ENCODE data around the gene HMGCLL1.

Gene HMGCLL1

GRCh38 chr6:55497694-55498093, 81.3 kb downstream of the HMGCLL1 start:
- Histone ChIP-seq H3K4me1 (ENCODE audit: control insufficient read depth, insufficient read depth, low read length, poor library complexity, severe bottlenecking) (no peaks in the 10 kb centered on the region), H3K4me3 (ENCODE audit: insufficient read depth, low read depth, low read length, poor library complexity, severe bottlenecking) (no peak overlapping the region), H3K36me3 (ENCODE audit: control insufficient read depth, insufficient read depth, low read length) (no peaks in the 10 kb centered on the region), H3K27me3 (replicated peaks; ENCODE audit: control insufficient read depth, insufficient read depth, low read length, poor library complexity, severe bottlenecking) (no peaks in the 10 kb centered on the region), H3K27ac (ENCODE audit: insufficient read depth, low read length, poor library complexity, severe bottlenecking) (no peak overlapping the region), H3K9me3 (ENCODE audit: control insufficient read depth, low read length) (no peaks in the 10 kb centered on the region)
- DNase-seq = no peak

GRCh38 chr6:55496201-55496600, 82.8 kb downstream of the HMGCLL1 start:
- no peak for DNase-seq
- Histone ChIP-seq H3K27me3 (replicated peaks; ENCODE audit: control insufficient read depth, insufficient read depth, low read length, poor library complexity, severe bottlenecking) (no peaks in the 10 kb centered on the region), H3K4me3 (ENCODE audit: insufficient read depth, low read depth, low read length, poor library complexity, severe bottlenecking) (no peak overlapping the region), H3K4me1 (ENCODE audit: control insufficient read depth, insufficient read depth, low read length, poor library complexity, severe bottlenecking) (no peaks in the 10 kb centered on the region), H3K9me3 (ENCODE audit: control insufficient read depth, low read length) (no peaks in the 10 kb centered on the region), H3K36me3 (ENCODE audit: control insufficient read depth, insufficient read depth, low read length) (no peaks in the 10 kb centered on the region), H3K27ac (ENCODE audit: insufficient read depth, low read length, poor library complexity, severe bottlenecking) (no peak overlapping the region)

GRCh38 chr6:55495277-55495676, 83.7 kb downstream of the HMGCLL1 start:
- Histone ChIP-seq H3K36me3 (ENCODE audit: control insufficient read depth, insufficient read depth, low read length) (no peaks in the 10 kb centered on the region), H3K9me3 (ENCODE audit: control insufficient read depth, low read length) (no peaks in the 10 kb centered on the region), H3K27me3 (replicated peaks; ENCODE audit: control insufficient read depth, insufficient read depth, low read length, poor library complexity, severe bottlenecking) (no peaks in the 10 kb centered on the region), H3K4me1 (ENCODE audit: control insufficient read depth, insufficient read depth, low read length, poor library complexity, severe bottlenecking) (no peaks in the 10 kb centered on the region), H3K4me3 (ENCODE audit: insufficient read depth, low read depth, low read length, poor library complexity, severe bottlenecking) (no peak overlapping the region), H3K27ac (ENCODE audit: insufficient read depth, low read length, poor library complexity, severe bottlenecking) (no peak overlapping the region)
- DNase-seq = no peak

GRCh38 chr6:55494411-55494810, 84.6 kb downstream of the HMGCLL1 start:
- Histone ChIP-seq H3K27ac (ENCODE audit: insufficient read depth, low read length, poor library complexity, severe bottlenecking) (no peak overlapping the region), H3K27me3 (replicated peaks; ENCODE audit: control insufficient read depth, insufficient read depth, low read length, poor library complexity, severe bottlenecking) (no peaks in the 10 kb centered on the region), H3K36me3 (ENCODE audit: control insufficient read depth, insufficient read depth, low read length) (no peaks in the 10 kb centered on the region), H3K4me1 (ENCODE audit: control insufficient read depth, insufficient read depth, low read length, poor library complexity, severe bottlenecking) (no peaks in the 10 kb centered on the region), H3K4me3 (ENCODE audit: insufficient read depth, low read depth, low read length, poor library complexity, severe bottlenecking) (no peak overlapping the region), H3K9me3 (ENCODE audit: control insufficient read depth, low read length) (no peaks in the 10 kb centered on the region)
- no peak for DNase-seq

- Histone ChIP-seq H3K27ac (ENCODE audit: insufficient read depth, low read length, poor library complexity, severe bottlenecking) (no peak overlapping the region), H3K4me3 (ENCODE audit: insufficient read depth, low read depth, low read length, poor library complexity, severe bottlenecking) (no peak overlapping the region), H3K36me3 (ENCODE audit: control insufficient read depth, insufficient read depth, low read length) (no peaks in the 10 kb centered on the region), H3K9me3 (ENCODE audit: control insufficient read depth, low read length) (no peaks in the 10 kb centered on the region), H3K27me3 (replicated peaks; ENCODE audit: control insufficient read depth, insufficient read depth, low read length, poor library complexity, severe bottlenecking) (no peaks in the 10 kb centered on the region), H3K4me1 (ENCODE audit: control insufficient read depth, insufficient read depth, low read length, poor library complexity, severe bottlenecking) (no peaks in the 10 kb centered on the region)
- no peak for DNase-seq
Measured at GRCh38 chr6:55492259-55492658, 86.7 kb downstream of the HMGCLL1 start.

- Histone ChIP-seq H3K36me3 (ENCODE audit: control insufficient read depth, insufficient read depth, low read length) (no peaks in the 10 kb centered on the region), H3K9me3 (ENCODE audit: control insufficient read depth, low read length) (no peaks in the 10 kb centered on the region), H3K4me3 (ENCODE audit: insufficient read depth, low read depth, low read length, poor library complexity, severe bottlenecking) (no peak overlapping the region), H3K4me1 (ENCODE audit: control insufficient read depth, insufficient read depth, low read length, poor library complexity, severe bottlenecking) (no peaks in the 10 kb centered on the region), H3K27ac (ENCODE audit: insufficient read depth, low read length, poor library complexity, severe bottlenecking) (no peak overlapping the region), H3K27me3 (replicated peaks; ENCODE audit: control insufficient read depth, insufficient read depth, low read length, poor library complexity, severe bottlenecking) (no peaks in the 10 kb centered on the region)
- DNase-seq = no peak
Measured at GRCh38 chr6:55490871-55491270, 88.1 kb downstream of the HMGCLL1 start.

- no peak for DNase-seq
- Histone ChIP-seq H3K27me3 (replicated peaks; ENCODE audit: control insufficient read depth, insufficient read depth, low read length, poor library complexity, severe bottlenecking) (no peaks in the 10 kb centered on the region), H3K4me3 (ENCODE audit: insufficient read depth, low read depth, low read length, poor library complexity, severe bottlenecking) (no peak overlapping the region), H3K27ac (ENCODE audit: insufficient read depth, low read length, poor library complexity, severe bottlenecking) (no peak overlapping the region), H3K36me3 (ENCODE audit: control insufficient read depth, insufficient read depth, low read length) (no peaks in the 10 kb centered on the region), H3K9me3 (ENCODE audit: control insufficient read depth, low read length) (no peaks in the 10 kb centered on the region), H3K4me1 (ENCODE audit: control insufficient read depth, insufficient read depth, low read length, poor library complexity, severe bottlenecking) (no peaks in the 10 kb centered on the region)
Measured at GRCh38 chr6:55474382-55474781, 104.6 kb downstream of the HMGCLL1 start.

- DNase-seq = no peak
- H3K27ac ChIP-seq (ENCODE audit: insufficient read depth, low read length, poor library complexity, severe bottlenecking) = no peak overlapping the region
- no peaks in the 10 kb centered on the region for H3K27me3 ChIP-seq (replicated peaks; ENCODE audit: control insufficient read depth, insufficient read depth, low read length, poor library complexity, severe bottlenecking)
- H3K4me3 ChIP-seq (ENCODE audit: insufficient read depth, low read depth, low read length, poor library complexity, severe bottlenecking) = no peak overlapping the region
- H3K36me3 ChIP-seq (ENCODE audit: control insufficient read depth, insufficient read depth, low read length) = no peaks in the 10 kb centered on the region
- H3K9me3 ChIP-seq (ENCODE audit: control insufficient read depth, low read length) = no peaks in the 10 kb centered on the region
- no peaks in the 10 kb centered on the region for H3K4me1 ChIP-seq (ENCODE audit: control insufficient read depth, insufficient read depth, low read length, poor library complexity, severe bottlenecking)
Measured at GRCh38 chr6:55473722-55474121, 105.3 kb downstream of the HMGCLL1 start.

- Histone ChIP-seq H3K4me1 (ENCODE audit: control insufficient read depth, insufficient read depth, low read length, poor library complexity, severe bottlenecking) (no peaks in the 10 kb centered on the region), H3K27ac (ENCODE audit: insufficient read depth, low read length, poor library complexity, severe bottlenecking) (no peak overlapping the region), H3K4me3 (ENCODE audit: insufficient read depth, low read depth, low read length, poor library complexity, severe bottlenecking) (no peak overlapping the region), H3K36me3 (ENCODE audit: control insufficient read depth, insufficient read depth, low read length) (no peaks in the 10 kb centered on the region), H3K27me3 (replicated peaks; ENCODE audit: control insufficient read depth, insufficient read depth, low read length, poor library complexity, severe bottlenecking) (no peaks in the 10 kb centered on the region), H3K9me3 (ENCODE audit: control insufficient read depth, low read length) (no peaks in the 10 kb centered on the region)
- DNase-seq = no peak
Measured at GRCh38 chr6:55469951-55470366, 109.0 kb downstream of the HMGCLL1 start.

GRCh38 chr6:55456016-55456415, 123.0 kb downstream of the HMGCLL1 start:
- Histone ChIP-seq H3K36me3 (ENCODE audit: control insufficient read depth, insufficient read depth, low read length) (no peaks in the 10 kb centered on the region), H3K27ac (ENCODE audit: insufficient read depth, low read length, poor library complexity, severe bottlenecking) (no peak overlapping the region), H3K9me3 (ENCODE audit: control insufficient read depth, low read length) (no peaks in the 10 kb centered on the region), H3K4me1 (ENCODE audit: control insufficient read depth, insufficient read depth, low read length, poor library complexity, severe bottlenecking) (no peaks in the 10 kb centered on the region), H3K4me3 (ENCODE audit: insufficient read depth, low read depth, low read length, poor library complexity, severe bottlenecking) (no peak overlapping the region), H3K27me3 (replicated peaks; ENCODE audit: control insufficient read depth, insufficient read depth, low read length, poor library complexity, severe bottlenecking) (no peaks in the 10 kb centered on the region)
- no peak for DNase-seq

- Histone ChIP-seq H3K27ac (ENCODE audit: insufficient read depth, low read length, poor library complexity, severe bottlenecking) (no peak overlapping the region), H3K36me3 (ENCODE audit: control insufficient read depth, insufficient read depth, low read length) (no peaks in the 10 kb centered on the region), H3K9me3 (ENCODE audit: control insufficient read depth, low read length) (no peaks in the 10 kb centered on the region), H3K4me3 (ENCODE audit: insufficient read depth, low read depth, low read length, poor library complexity, severe bottlenecking) (no peak overlapping the region), H3K27me3 (replicated peaks; ENCODE audit: control insufficient read depth, insufficient read depth, low read length, poor library complexity, severe bottlenecking) (no peaks in the 10 kb centered on the region), H3K4me1 (ENCODE audit: control insufficient read depth, insufficient read depth, low read length, poor library complexity, severe bottlenecking) (no peaks in the 10 kb centered on the region)
- no peak for DNase-seq
Measured at GRCh38 chr6:55450005-55450404, 129.0 kb downstream of the HMGCLL1 start.
